K562 (cell line): ENCODE data around the gene CZIB. TPM values are rescaled to one million over a fixed set of nuclear protein-coding genes. Genes with fewer than 3 reads are reported as not detected.

Experiments used
- ATAC-seq: fragments of 200-7000 bp; cut with Tn5 transposase; 3 replicates; pipeline ENCODE4 v1.9.1; 2020; ENCODE audit warnings: moderate library complexity
- BruUV-seq: library from RNA; stranded (reverse); fragments of 400-500 nt; replicated peaks from 2 replicates; lab custom pipeline; 2021; lab: Mats Ljungman, UMichigan
- CTCF ChIA-PET: fragments of 300-600 bp; formaldehyde crosslinking; extraction: SDS; loops from one replicate; lab custom pipeline; 2021; ENCODE audit warnings: low intra/inter-chr PET ratio; lab: Yijun Ruan, JAX
- POLR2A ChIA-PET: fragments of 300-600, 350-650 bp; sonication (Branson Sonifier 250); formaldehyde crosslinking; extraction: SDS; loops from one replicate; lab custom pipeline; 2021; ENCODE audit warnings: antibody characterized with exemption, inconsistent platforms; lab: Yijun Ruan, JAX
- DNase-seq, 4 experiments: peaks; one replicate each; pipeline versions ENCODE4 v3.0.0 to v3.0.0-alpha.2; 2011 to 2018; ENCODE audit warnings: low spot score in 3 of 4, mixed read lengths in 3 of 4; ENCODE audit errors: extremely low read depth in 1 of 4
- FAIRE-seq: peaks from 2 replicates; lab custom pipeline; 2011; peaks lifted over from hg19 to GRCh38; lab: Jason Lieb, UNC
- H2AFZ ChIP-seq: 2 replicates; pipeline ENCODE4 v1.6.0; 2011; ENCODE audit warnings: low read depth, low read length, control low read depth, inconsistent platforms
- H3K27ac ChIP-seq: fragments of 200-600 bp; 3 replicates; pipeline ENCODE4 v1.8.0; 2011; ENCODE audit warnings: low read depth, mild to moderate bottlenecking, control low read depth, inconsistent platforms, low read length, moderate library complexity, mixed read lengths; ENCODE audit errors: extremely low read depth
- H3K27me3 ChIP-seq, 2 experiments: fragments of 300-600 bp in 1 of 2; 2 replicates in 1 of 2; 3 replicates in 1 of 2; pipeline versions ENCODE4 v1.6.0 to v1.8.0; 2011; ENCODE audit warnings: inconsistent platforms in 2 of 2, low read length in 2 of 2, mild to moderate bottlenecking in 1 of 2, mixed read lengths in 1 of 2, moderate library complexity in 1 of 2; ENCODE audit not compliant: control insufficient read depth in 2 of 2, insufficient read depth in 2 of 2
- H3K36me3 ChIP-seq: fragments of 300-600 bp; 3 replicates; pipeline ENCODE4 v1.8.0; 2011; ENCODE audit warnings: mild to moderate bottlenecking, low read length, inconsistent platforms; ENCODE audit not compliant: control insufficient read depth, insufficient read depth
- H3K4me1 ChIP-seq, 2 experiments: fragments of 200-600 bp in 1 of 2; replicated peaks in 1 of 2; 2 replicates in 1 of 2; 3 replicates in 1 of 2; pipeline versions ENCODE4 v1.5.1 to v1.8.0; 2011; ENCODE audit warnings: inconsistent platforms in 2 of 2, low read length in 2 of 2, mild to moderate bottlenecking in 1 of 2, mixed read lengths in 1 of 2, moderate library complexity in 1 of 2; ENCODE audit not compliant: control insufficient read depth in 2 of 2, insufficient read depth in 2 of 2
- H3K4me2 ChIP-seq: 2 replicates; pipeline ENCODE4 v1.6.1; 2011; ENCODE audit warnings: low read length, control low read depth, inconsistent platforms, mixed read lengths; ENCODE audit not compliant: insufficient read depth
- H3K4me3 ChIP-seq: fragments of 200-600 bp; sonication (generic), shearing (Covaris generic); 2 replicates; pipeline ENCODE4 v1.5.1; 2016; ENCODE audit warnings: control low read depth, inconsistent platforms
- H3K79me2 ChIP-seq: fragments of 200-600 bp; 3 replicates; pipeline ENCODE4 v1.8.0; 2011; ENCODE audit warnings: low read length, inconsistent platforms; ENCODE audit not compliant: control insufficient read depth, insufficient read depth
- H3K9ac ChIP-seq, 2 experiments: 2 replicates each; pipeline versions ENCODE4 v1.6.0 to v1.6.1; 2011; ENCODE audit warnings: low read depth in 2 of 2, low read length in 2 of 2, control low read depth in 1 of 2, inconsistent platforms in 1 of 2, mild to moderate bottlenecking in 1 of 2, mixed read lengths in 1 of 2; ENCODE audit not compliant: insufficient read depth in 1 of 2
- H3K9me1 ChIP-seq: one replicate; pipeline ENCODE4 v1.6.0; 2011; ENCODE audit warnings: inconsistent platforms, mild to moderate bottlenecking, low read length, moderate library complexity; ENCODE audit not compliant: control insufficient read depth, insufficient read depth
- H3K9me3 ChIP-seq: replicated peaks from 2 replicates; pipeline ENCODE4 v1.5.1; 2011; ENCODE audit warnings: low read depth, low read length, inconsistent platforms; ENCODE audit not compliant: control insufficient read depth, insufficient read depth
- H4K20me1 ChIP-seq: replicated peaks from 2 replicates; pipeline ENCODE4 v1.6.1; 2011; ENCODE audit warnings: low read length, inconsistent platforms, mixed read lengths; ENCODE audit not compliant: control insufficient read depth, insufficient read depth
- CHAMP1 ChIP-seq: fragments of 450-650 bp; IDR thresholded peaks from 2 replicates; pipeline ENCODE4 v1.6.1; 2016; ENCODE audit warnings: mild to moderate bottlenecking
- ETS2 ChIP-seq: IDR thresholded peaks from 2 replicates; pipeline ENCODE4 v1.6.1; 2016; ENCODE audit warnings: borderline replicate concordance, missing genetic modification characterization, mild to moderate bottlenecking, moderate library complexity, missing compliant biosample characterization; ENCODE audit not compliant: poor library complexity, severe bottlenecking
- HDAC8 ChIP-seq: fragments of 450-650 bp; IDR thresholded peaks from 2 replicates; pipeline ENCODE4 v1.6.1; 2016; ENCODE audit warnings: mild to moderate bottlenecking, missing genetic modification characterization, moderate library complexity, missing compliant biosample characterization
- HMG20A ChIP-seq: fragments of 450-650 bp; formaldehyde crosslinking; conservative IDR thresholded peaks from 2 replicates; pipeline ENCODE4 v1.4.0; 2020; ENCODE audit warnings: mild to moderate bottlenecking, mixed read lengths
- KDM4B ChIP-seq, 2 experiments: fragments of 450-650 bp in 1 of 2; sonication (generic) in 1 of 2; IDR thresholded peaks; 2 replicates each; pipeline ENCODE4 v1.6.1; 2016 to 2017; ENCODE audit warnings: borderline replicate concordance in 2 of 2, antibody characterized with exemption in 1 of 2, low read depth in 1 of 2, mild to moderate bottlenecking in 1 of 2
- KHSRP ChIP-seq: fragments of 450-650 bp; IDR thresholded peaks from 2 replicates; pipeline ENCODE4 v1.6.1; 2017
- L3MBTL2 ChIP-seq: fragments of 450-650 bp; IDR thresholded peaks from 2 replicates; pipeline ENCODE4 v1.6.1; 2016; ENCODE audit warnings: mild to moderate bottlenecking, moderate library complexity
- MBD2 ChIP-seq: sonication (generic); IDR thresholded peaks from 2 replicates; pipeline ENCODE4 v1.6.1; 2016; ENCODE audit warnings: low read depth, borderline replicate concordance
- MEF2D ChIP-seq: conservative IDR thresholded peaks from 2 replicates; pipeline ENCODE4 v1.6.1; 2016; ENCODE audit warnings: low read depth, missing genetic modification characterization, missing compliant biosample characterization
- PKNOX1 ChIP-seq: fragments of 450-650 bp; IDR thresholded peaks from 2 replicates; pipeline ENCODE4 v1.6.1; 2016
- PPARD ChIP-seq: fragments of 250-450 bp; sonication (Bioruptor Pico); IDR thresholded peaks from 2 replicates; pipeline ENCODE4 v1.8.0; 2022; ENCODE audit warnings: inconsistent platforms, mild to moderate bottlenecking, moderate library complexity
- PYGO2 ChIP-seq: fragments of 450-650 bp; IDR thresholded peaks from 2 replicates; pipeline ENCODE4 v1.6.1; 2016; ENCODE audit warnings: mild to moderate bottlenecking, missing genetic modification characterization, moderate library complexity, missing compliant biosample characterization
- SAFB ChIP-seq: fragments of 200-400 bp; formaldehyde crosslinking; IDR thresholded peaks from 2 replicates; pipeline ENCODE4 v1.6.1; 2017; ENCODE audit warnings: low read depth, low read length, borderline replicate concordance
- SIN3B ChIP-seq: fragments of 450-650 bp; IDR thresholded peaks from 2 replicates; pipeline ENCODE4 v1.6.1; 2017; ENCODE audit warnings: low read depth, mild to moderate bottlenecking, moderate library complexity
- SOX6 ChIP-seq: fragments of 450-650 bp; IDR thresholded peaks from 2 replicates; pipeline ENCODE4 v1.6.1; 2014; ENCODE audit warnings: mild to moderate bottlenecking
- TGIF2 ChIP-seq: sonication (generic); formaldehyde crosslinking; IDR thresholded peaks from 2 replicates; pipeline ENCODE4 v1.8.1; 2022; ENCODE audit warnings: mild to moderate bottlenecking, missing genetic modification reagents, moderate library complexity
- ZBTB8A ChIP-seq: fragments of 450-650 bp; IDR thresholded peaks from 2 replicates; pipeline ENCODE4 v1.6.1; 2018; ENCODE audit warnings: mild to moderate bottlenecking, moderate library complexity; ENCODE audit not compliant: partially characterized antibody
- ZKSCAN1 ChIP-seq: fragments of 150-350 bp; IDR thresholded peaks from 2 replicates; pipeline ENCODE4 v1.6.1; 2016; ENCODE audit warnings: low read depth, low read length
- WGBS: fragments of 100-300 bp; shearing (Covaris generic); methylation state at CpG from one replicate; pipeline ENCODE4 v1.1.6; 2016; ENCODE audit warnings: low coverage, mixed read lengths; ENCODE audit not compliant: insufficient coverage; ENCODE audit errors: missing lambda C conversion rate; 5-methylcytosine and 5-hydroxymethylcytosine counted together
- in situ Hi-C: fragments of 300-500 bp; cut with MboI; formaldehyde crosslinking; loops from 4 replicates; pipeline ENCODE4 v1.15.0; 2018; ENCODE audit warnings: inconsistent platforms, mixed read lengths
- intact Hi-C: fragments of 100-400 bp; cut with micrococcal nuclease; formaldehyde crosslinking; loops from 2 replicates; pipeline ENCODE4 v1.14.2; 2022
- polyA plus RNA-seq, 8 experiments: library from polyadenylated mRNA; depleted of rRNA in 4 of 8; stranded (reverse) in 5 of 8; unstranded in 3 of 8; fragments of >200 nt; fragmentation: Nextera tagmentation in 2 of 8; fragmentation: Illumina TruSeq in 1 of 8; extraction: Ambion mirVana in 2 of 8; extraction: Trizol in 1 of 8; gene quantifications; 2 replicates each; pipeline versions ENCODE4 v1.2.1 to v1.2.3, GENCODE V29; 2011 to 2014; ENCODE audit warnings: inconsistent platforms in 1 of 8, missing spikeins in 1 of 8
- total RNA-seq, 7 experiments: library from RNA; depleted of rRNA in 6 of 7; stranded (reverse); fragments of >200 nt in 6 of 7; fragmentation: Illumina TruSeq in 2 of 7; extraction: Trizol in 2 of 7; gene quantifications; 2 replicates each; pipeline versions ENCODE4 v1.2.1 to v1.2.3, GENCODE V29; 2011 to 2021; ENCODE audit warnings: low replicate concordance in 1 of 7
- TF ChIP-seq, protein P1 (sequence below): fragments of 200-800 bp; sonication (Bioruptor generic); IDR thresholded peaks from 2 replicates; pipeline ENCODE4 v1.6.1; 2017; ENCODE audit warnings: missing genetic modification characterization, missing compliant biosample characterization

CZIB gene
- total and polyA plus RNA-seq, 9 of the 15 experiments (the other 6 are each of a cell fraction or from before 2014, with no cell fraction given), result 52.6 to 111 (median 80.0) TPM

DNA sequence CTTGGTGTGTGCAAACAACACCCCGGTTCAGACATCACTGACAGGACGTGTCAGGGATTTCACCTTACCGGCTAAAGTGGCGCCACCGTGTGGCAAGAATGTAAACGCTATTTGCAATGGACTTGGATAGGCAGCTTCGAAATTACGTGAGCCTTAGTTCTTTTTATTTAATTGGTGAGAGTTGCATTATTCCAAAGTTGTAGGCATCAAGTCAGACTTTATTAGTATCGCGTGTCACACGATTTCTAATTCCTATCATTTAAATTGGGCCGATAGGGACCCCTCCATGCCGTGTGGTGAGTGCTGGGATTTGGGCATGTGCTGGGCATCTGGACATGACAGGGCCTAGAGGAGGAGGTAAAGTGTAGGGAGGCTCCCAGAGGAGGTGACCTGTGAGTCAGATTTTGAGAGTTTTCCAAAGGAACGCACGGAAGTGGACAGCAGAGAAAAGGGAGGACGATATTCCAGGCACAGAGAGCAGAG lies 38.3 kb downstream of the CZIB start:
- Histone ChIP-seq H2AFZ (peak overlapping the region; percentile 93), H3K79me2 (no peaks in the 10 kb centered on the region), H3K27ac (no peak overlapping the region), H3K27me3 (peaks cover 20 to 37% of the 10 kb centered on the region in 2 experiments; a peak in 4 of 5 replicates), H4K20me1 (no peaks in the 10 kb centered on the region), H3K4me3 (no peak overlapping the region), H3K36me3 (no peaks in the 10 kb centered on the region), H3K9me1 (no peaks in the 10 kb centered on the region), H3K4me2 (peak overlapping the region; percentile 61; the same call in 1 of the 2 replicates), H3K4me1 (peaks cover 16 to 34% of the 10 kb centered on the region in 2 experiments), H3K9ac (no peak overlapping the region), H3K9me3 (no peaks in the 10 kb centered on the region)
- ChIA-PET POLR2A (interaction anchor here (0.5 to 4.3 kb wide), 4 partner anchors 8 to 40 kb away, joined by 3 to 19 read pairs (median 5); no protein-coding TSS in a partner anchor), CTCF (interaction anchor here (1.7 kb wide), 1 partner anchor 277 kb away, joined by 8 read pairs; no protein-coding TSS in a partner anchor)
- in situ Hi-C loops, result loop anchor here (10.0 to 25.0 kb wide), 2 partner anchors 270 to 477 kb away; partner anchors contain the start of gene ECHDC2
- ATAC-seq, result peak; percentile 81
- WGBS, result 20% methylated on average over 16 of the region's 16 CpGs
- no TSS peak for BruUV-seq
- DNase-seq, result peak; percentile 84 to 93 (median 84)
- intact Hi-C loops, result loop anchor here (2.0 kb wide), 2 partner anchors 55 to 269 kb away; no protein-coding TSS in a partner anchor
- peak; percentile 94 for FAIRE-seq
- TF ChIP-seq PKNOX1 (peak; percentile 76), KHSRP (no peak), MBD2 (no peak), SAFB (no peak), HMG20A (no peak), TGIF2 (CRISPR knock-in tag) (no peak), SIN3B (no peak), MEF2D (tag) (no peak), ZKSCAN1 (no peak), HDAC8 (tag) (0 out of 2 replicates have a peak, but pooled peaks have one; percentile 32), ETS2 (tag) (no peak), SOX6 (no peak), CHAMP1 (no peak), L3MBTL2 (peak; percentile 59; the same call in 1 of the 2 replicates), PPARD (no peak), ZBTB8A (no peak), PYGO2 (no peak), KDM4B (IDR thresholded peaks at IDR 0.05; ENCODE audit: borderline replicate concordance in 2 of 2, low read depth in 1 of 2) (no peak)
- TF ChIP-seq, protein P1, sequence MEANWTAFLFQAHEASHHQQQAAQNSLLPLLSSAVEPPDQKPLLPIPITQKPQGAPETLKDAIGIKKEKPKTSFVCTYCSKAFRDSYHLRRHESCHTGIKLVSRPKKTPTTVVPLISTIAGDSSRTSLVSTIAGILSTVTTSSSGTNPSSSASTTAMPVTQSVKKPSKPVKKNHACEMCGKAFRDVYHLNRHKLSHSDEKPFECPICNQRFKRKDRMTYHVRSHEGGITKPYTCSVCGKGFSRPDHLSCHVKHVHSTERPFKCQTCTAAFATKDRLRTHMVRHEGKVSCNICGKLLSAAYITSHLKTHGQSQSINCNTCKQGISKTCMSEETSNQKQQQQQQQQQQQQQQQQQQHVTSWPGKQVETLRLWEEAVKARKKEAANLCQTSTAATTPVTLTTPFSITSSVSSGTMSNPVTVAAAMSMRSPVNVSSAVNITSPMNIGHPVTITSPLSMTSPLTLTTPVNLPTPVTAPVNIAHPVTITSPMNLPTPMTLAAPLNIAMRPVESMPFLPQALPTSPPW, result no peak
